ENCODE measurements around the gene GNMT.

Gene GNMT

DNA sequence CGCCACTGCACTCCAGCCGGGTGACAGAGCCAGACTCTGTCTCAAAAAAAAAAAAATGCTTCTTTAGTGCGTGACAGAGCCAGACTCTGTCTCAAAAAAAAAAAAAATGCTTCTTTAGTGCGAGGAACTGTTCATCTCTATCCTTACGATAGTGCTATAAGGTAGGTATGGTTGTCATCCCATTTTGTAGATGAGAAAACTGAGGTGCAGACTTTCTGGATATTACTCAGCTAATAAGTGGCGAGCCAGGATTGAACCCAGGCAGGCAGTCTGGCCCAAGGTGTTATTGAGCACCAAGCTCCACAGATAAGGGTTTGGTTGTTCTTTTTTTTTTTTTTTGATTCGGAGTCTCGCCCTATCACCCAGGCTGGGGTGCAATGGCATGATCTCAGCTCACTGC is 41.3 kb downstream of the GNMT start:
- no peak for DNase-seq
- intact Hi-C loops (cut with DNase I): no loop called here

DNA sequence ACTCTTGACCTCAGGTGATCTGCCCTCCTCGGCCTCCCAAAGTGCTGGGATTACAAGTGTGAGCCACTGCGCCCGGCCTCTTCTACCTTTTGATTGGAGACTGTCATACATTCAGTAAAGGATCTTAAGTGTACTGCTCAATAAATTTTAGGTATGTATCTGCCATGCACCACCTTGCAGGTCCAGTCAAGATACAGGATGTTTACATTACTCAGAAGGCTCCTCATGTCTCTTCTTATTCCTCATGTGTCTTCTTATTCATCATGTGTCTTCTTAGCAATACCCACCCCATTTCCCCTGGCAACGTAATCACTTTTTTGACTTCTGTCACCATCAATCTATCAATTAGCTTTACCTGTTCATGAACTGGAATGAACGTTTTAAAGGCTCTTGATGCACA is 45.3 kb downstream of the GNMT start:
- no peak for DNase-seq
- intact Hi-C loops (cut with DNase I): no loop called here

DNA sequence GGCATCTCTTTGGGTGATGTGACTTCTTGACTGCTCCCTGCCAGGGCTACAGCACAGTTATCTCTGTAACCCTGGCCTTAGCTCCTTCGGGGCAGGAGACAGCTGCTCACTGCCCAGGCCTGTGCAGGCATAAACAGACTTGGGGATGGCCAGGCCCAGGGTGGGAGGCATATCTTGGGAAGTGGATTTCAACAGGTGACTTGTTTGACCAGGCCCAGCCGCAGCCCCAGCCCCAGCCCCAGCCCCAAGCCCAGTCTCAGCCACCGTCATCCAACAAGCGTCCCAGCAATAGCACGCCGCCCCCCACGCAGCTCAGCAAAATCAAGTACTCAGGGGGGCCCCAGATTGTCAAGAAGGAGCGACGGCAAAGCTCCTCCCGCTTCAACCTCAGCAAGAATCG is 45.7 kb downstream of the GNMT start:
- intact Hi-C loops (cut with DNase I): no loop called here

GRCh38 chr6:43007126-43007525 is 46.6 kb downstream of the GNMT start:
- intact Hi-C loops (cut with DNase I): no loop called here
- DNase-seq: no peak

More for the DNA sequence above, 45.7 kb downstream of the GNMT start:
- no peak for DNase-seq

DNA sequence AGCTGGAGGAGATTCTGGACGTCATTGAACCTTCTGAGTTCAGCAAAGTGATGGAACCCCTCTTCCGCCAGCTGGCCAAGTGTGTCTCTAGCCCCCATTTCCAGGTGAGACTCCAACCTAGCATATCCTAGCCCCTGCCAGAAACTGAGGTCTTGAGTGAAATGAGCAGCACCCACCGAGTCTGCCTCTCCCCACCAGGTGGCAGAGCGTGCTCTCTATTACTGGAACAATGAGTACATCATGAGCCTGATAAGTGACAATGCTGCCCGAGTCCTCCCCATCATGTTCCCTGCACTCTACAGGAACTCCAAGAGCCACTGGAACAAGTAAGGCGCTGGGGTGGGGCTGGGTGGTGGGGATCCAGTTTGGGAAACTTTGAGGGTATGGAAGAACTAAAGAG is 48.6 kb downstream of the GNMT start:
- intact Hi-C loops (cut with DNase I): no loop called here
- peak in 32 of 42 donors; percentile 7 to 73 (median 46) for DNase-seq

- DNase-seq: no peak
- intact Hi-C loops (cut with DNase I): no loop called here
Observed at GRCh38 chr6:43011207-43011606, 50.7 kb downstream of the GNMT start.

- DNase-seq: no peak
- intact Hi-C loops (cut with DNase I): loop anchor here (2.0 kb wide), 1 partner anchor 46 kb away; the partner anchor contains the start of genes KLC4 and MRPL2
Observed at GRCh38 chr6:43012364-43012763, 51.8 kb downstream of the GNMT start.

DNA sequence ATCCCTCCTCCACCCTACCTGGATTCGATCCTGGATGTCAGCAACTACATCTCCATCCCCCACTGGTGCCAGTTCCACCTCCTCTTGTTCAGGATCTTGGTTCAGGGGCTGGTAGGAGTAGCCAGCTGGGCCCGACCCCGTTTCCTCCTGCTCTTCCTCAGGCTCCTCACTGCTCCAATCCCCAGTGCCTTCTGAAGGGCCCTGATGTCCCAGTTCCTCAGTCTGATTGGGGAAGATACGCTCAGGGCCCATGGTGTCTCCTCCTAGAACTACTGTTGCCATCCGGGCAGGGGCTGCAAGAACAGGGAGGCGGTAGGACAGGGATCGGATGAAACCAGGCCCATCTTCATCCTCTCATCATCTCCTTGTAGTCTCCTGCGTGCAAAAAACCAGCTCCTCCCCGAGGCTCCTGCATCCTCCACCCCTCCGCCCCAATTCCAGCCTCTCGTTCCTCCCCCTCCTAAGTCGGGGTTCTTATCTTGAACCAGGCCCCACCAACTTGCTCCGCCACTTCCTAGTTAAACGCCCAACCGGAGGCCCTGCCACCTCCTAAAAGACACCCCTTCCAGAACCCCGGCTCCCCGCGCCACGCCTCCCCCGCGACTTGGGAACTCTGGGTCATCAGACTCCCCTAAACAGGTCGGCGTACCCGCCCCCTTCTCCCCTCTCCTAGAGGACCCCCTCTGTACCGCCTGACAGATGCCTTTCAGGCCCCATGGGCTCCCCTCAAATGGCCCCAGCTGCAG is 52.7 kb downstream of the GNMT start:
- peak in 9 of 42 donors; percentile 6 to 67 (median 16) for DNase-seq
- intact Hi-C loops (cut with DNase I): loop anchor here (2.0 kb wide), 1 partner anchor 46 kb away; the partner anchor contains the start of genes KLC4 and MRPL2
